ENCODE results near the gene C1QTNF7. TPM values are rescaled to one million over a fixed set of nuclear protein-coding genes. Genes with fewer than 3 reads are reported as not detected.
A peak's percentile ranks its signal among the peaks of the same experiment; 100 is the strongest.

The C1QTNF7 gene
- total RNA-seq, 1 donor from 2014 or later: not detected

DNA sequence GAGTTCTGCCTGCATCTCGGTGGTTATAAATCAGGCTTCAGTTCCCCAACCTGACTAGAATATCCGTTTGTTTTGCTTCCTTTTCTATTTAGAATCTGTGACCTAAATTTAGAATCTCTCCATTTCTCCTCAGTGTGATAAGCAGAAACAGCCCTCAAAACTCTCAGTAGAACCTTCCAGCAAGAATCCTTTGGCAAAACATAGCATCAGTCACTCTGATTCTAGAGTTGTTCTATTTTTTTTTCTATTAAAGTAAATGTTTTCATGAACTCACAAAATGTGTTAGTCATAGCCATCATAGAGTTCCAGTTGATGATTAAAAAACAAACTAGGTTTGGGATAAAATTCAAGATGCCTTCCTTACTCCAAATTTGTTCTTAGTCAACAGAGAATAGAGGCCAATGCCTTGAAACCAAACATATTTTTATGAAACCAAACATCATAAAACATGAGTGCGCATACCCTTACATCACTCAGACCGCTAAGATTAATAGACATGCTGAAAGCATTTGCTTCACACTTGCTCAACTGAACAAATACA is 13.2 kb upstream of the C1QTNF7 start:
- no peak for DNase-seq

DNA sequence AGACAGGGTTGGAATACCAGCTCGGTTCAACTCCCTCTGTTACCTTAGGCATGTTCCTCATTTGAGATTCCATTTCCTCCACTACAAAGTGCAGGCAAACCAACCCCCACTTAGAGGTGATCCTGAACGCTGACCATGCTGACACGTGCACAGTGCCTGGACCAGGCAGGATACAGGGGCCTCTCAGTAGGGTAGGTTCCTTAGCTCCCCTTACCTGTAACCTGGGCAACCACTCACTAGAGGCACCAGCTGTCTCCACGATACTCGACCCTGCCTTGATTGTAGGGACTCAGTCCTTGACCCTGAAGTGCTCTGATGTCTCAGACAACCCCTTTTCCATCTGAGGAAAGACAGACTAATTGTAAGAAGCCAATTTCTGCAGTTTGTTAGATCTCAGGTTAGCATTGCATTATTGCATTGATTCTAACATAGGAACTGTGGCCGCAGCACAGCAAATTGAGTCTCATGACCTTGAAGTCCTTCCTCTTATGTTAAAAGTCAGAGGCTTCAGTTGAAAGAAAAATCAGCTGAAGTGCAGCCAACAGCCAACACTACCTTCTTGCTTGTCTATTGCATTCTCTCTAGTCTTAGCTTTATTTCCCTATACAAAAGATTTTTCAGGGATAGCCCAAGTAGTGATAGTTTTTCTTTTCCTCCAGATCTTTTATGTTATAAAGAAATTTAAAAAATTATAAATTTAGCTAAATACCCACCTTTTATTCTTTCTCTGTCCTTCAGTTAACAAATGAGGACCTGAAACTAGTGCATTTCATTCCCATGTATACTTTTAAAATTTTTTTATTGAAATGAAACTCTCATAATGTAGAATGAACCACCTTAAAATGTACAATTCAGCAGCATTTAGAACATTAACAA is 11.2 kb upstream of the C1QTNF7 start:
- no peak for DNase-seq

DNA sequence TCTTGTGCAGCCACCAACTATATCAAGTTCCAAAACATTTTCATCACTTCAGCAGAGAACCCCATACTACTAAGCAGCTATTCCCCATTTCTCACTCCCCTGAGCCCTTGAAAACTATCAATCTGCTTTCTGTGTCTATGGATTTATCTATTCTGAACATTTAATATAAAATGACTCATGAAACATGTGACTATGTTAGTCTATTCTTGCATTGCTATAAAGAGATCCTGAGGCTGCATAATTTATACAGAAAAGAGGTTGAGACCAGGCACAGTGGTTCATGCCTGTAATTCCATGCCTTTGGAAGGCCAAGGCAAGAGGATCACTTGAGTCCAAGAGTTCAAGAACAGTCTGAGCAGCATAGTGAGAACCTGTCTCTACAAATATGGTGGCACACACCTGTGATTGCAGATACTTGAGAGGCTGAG is 10.6 kb upstream of the C1QTNF7 start:
- no peak for DNase-seq

DNA sequence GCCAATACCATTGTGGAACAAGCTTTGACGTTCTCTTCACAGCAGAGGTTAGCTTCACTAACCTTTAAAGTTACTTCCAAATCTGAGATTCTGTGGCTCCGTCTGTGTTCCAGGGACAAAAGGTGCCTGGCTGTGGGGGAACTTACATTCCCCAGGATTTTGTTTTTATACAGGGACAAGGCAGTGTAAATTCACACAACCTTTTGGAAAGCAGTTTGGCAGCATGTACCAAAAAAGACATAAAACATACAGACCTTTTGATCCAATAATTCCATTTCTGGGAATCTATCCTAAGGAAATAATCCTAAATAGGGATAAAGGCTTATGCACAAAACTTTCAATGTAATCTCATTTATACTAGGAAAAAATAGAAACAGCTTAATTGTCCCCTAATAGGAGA is 8.9 kb upstream of the C1QTNF7 start:
- DNase-seq: no peak

DNA sequence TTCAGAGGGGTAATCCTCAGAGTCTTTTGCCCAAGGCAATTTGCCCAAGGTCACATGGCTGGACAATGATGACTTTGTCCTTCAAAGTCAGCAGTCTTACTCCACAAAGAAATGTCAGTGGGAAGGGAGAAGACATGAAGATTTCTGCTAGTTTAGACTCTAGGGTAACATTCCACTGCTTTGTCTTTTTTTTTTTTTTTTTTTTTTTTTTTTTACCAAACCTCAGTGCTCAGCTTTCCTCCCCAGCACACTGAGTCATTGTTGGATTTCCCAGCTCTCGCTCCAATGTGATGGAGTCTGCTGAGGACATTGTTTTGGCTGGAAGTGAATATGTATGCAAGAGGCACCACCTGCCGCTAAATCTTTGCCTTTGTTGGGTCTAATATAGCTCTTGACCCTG is 7.2 kb upstream of the C1QTNF7 start:
- DNase-seq: no peak

DNA sequence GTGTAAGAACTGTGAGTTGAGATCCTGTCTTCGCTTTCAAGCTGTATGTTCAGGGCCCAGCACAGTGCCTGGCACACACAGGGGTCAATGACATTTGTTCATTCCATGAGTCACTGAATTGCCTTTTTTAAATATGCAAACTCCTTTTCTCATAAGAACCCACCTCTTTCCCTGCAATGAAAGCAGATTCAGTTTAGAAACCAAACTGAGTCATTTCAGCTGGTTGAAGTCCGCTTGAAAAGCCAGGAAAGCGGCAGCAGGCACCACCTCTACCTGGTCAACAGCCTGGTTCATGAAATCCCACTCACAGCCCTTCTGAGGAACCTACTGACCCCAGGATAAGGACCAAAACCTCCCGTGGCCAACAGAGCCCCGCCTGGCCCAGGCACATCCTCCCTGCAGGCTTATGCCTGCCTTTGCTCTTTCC is 4.5 kb upstream of the C1QTNF7 start:
- DNase-seq: no peak

DNA sequence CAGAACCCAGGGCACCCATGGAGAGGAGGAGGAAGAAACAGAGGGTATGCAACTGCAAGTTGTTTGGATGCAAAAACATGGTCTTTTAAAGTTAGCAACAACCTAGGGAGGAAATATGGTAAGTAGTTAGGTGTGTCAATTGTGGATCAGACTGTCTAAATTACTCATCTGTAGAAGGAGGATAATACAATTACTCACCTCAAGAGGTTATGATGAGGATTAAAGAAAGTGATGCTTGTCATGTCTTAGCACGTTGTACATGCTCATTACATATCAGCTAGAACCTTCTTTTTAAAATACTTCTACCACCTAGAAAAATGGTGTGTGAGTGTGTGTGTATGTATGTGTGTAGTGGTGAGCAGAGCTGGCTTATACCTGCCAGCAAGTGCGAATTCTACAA is 2.3 kb upstream of the C1QTNF7 start:
- no peak for DNase-seq

DNA sequence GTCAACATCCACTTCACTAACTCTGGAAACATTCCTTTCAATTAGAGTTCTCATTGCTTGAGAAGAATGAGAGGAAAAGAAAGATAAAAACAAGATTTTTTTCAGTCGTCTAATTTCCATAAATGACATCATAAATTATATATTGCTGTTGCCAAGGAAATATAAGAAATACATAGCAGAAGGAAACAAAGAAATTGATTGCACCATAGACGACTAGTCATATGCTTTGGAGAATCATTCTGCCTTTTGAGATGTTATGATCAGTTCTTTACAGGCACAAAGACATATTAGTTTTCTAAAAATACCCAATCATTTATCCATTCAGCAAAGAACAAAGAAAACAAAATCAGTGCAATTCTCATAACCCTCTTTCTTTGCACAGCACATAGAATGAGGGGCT is 672 bp upstream of the C1QTNF7 start:
- no peak for DNase-seq

DNA sequence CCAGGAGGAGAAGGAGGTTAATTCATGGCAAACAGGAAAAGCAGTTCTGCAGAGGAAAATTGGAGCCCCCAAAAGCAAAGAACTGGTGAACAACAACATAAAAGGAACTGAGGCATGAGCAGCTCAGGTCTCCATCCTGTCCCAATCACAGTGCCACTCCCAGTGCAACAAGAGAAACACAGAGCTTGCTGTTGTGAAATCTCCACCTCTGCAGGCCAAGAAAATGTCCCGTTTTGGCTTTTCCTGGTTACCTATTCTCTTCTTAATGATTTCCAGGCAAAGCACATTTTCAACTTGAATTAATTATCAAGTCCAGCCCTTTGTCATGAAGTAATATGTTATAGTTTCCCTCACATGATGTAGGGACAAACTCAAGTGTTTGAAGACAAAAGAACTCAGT is 778 bp downstream of the C1QTNF7 start:
- DNase-seq: no peak

DNA sequence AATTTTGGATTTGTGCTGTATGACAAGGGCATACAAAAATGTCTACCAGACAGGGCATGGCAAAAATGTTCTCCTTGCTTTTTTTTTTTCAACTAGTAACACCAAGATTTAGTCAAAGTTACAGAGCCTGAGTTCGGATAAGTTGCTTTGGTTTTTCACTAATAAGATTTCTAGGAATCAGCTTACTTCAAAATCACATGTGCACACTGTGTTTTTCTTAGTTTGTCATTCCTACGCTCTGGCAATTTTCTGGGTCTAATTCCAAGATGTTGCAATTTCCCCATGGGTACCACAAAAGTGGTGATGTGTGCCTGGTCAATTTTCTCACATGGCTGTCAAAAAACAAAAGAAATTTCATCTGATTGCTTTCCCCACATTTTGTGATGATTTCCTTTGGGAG is 6.3 kb downstream of the C1QTNF7 start:
- DNase-seq: no peak

DNA sequence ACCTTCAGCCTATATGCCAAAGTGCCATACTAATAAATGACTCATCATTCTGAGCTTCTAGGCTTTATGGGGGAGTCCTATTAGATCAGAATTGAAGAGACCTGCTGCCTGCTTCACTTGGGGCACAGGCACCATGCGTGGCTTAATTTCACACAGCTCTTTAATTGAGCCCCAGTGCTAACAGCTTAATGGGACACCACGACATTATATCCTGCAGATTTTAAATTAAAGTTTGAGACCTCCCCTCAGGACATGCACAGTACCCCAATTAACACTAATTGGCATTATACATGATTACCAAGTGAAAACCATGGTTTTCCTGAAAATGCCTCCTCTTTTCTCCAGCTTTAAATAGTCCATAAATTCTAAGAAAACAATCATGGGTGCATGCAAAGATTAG is 6.8 kb downstream of the C1QTNF7 start:
- DNase-seq: no peak

DNA sequence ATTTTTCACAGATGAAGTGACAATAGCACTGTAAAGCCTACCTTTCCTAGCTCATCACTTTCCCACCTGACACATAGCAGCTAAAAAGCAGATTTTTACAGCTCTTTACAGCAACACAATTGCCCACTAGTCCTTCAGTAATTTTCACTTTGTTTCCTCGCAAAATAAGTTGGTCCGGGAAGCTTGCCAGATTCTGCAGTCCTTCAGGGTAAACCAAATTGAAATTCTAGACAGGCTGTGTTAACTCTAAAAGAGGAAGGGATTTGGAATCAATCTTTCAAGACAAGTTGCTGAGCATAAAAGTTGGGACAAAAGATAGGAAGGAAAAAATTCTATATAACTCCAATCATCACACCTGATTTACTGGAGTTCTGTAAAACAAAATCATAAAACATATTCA is 8.7 kb downstream of the C1QTNF7 start:
- DNase-seq: no peak

DNA sequence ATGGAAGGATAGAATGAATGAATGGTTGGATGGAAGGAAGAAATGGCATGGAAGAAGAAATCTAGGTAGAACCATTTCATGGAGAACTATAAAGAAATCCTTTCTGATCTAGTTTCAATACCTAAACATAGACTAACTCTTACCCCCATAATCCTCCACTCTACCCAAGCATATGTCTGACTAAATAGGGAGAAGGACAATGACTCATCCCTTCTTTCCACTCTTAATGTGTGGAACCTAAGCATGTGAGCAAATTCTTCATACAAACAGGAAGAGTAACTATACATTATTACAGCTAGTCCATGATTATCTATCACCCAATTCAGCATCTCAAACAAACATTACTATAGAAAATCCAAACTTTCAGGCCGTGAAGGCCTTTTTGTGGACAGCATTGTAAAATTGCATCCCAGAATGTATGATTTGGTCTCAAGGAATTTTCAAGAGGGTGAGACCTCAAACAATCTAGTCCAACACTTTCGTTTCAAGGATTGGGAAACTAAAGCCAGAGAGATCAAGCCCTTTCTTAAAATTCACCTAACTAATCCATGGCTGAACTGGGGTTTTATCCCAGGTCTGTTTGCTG is 11.2 kb downstream of the C1QTNF7 start:
- DNase-seq: no peak

DNA sequence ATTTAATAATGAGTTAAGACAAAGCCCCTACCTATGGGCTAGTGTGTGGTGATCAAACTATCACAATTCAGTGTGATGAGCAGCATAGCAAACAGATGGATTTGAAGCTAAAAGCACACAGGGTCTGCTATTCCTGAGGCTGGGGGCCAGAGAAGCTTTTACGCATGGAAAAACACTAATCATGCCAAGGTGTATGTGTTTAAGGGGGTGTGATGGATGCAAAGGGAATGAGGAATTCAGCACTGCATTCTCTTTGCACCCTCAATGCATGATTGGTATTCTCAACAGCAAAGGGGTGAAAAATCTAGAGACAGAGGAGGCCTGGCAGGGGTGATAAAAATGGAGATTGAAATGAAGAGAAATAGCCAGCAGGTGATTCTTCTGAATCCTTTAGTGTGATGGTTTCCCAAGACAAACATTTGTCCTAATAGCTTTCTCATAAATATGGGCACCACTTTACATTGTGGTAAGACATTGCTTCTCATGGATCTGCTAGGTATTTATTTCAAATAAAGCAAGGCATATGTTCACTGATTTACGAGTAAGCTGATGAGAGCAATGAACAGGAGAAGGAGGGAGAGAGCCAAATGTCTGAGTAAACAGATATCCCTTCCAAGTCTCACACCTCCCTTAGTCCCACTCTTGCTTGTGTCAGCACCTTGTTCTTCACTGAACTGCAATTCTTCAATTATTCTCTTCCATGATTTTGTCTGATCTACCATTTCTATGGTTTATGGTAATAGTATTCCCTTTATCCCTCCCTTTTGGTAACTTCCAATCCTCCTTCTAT is 15.7 kb downstream of the C1QTNF7 start:
- DNase-seq: no peak

DNA sequence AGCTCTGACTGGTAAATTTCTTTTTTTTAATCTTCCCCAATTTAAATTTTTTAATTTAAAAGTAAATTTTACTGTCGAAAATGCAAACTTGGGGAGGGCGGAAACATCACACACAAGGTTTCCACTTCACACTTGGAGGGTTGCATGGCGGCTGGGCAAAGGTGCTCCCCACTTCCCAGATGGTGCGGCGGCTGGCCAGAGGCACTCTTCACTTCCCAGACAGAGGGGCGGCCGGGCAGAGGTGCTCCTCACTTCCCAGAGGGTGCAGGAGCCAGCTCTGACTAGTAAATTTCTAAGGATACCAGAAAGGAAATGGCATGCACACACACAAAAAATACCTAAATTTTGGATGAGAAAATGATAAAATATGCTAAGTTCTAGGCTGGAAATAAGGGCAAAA is 16.4 kb downstream of the C1QTNF7 start:
- no peak for DNase-seq

DNA sequence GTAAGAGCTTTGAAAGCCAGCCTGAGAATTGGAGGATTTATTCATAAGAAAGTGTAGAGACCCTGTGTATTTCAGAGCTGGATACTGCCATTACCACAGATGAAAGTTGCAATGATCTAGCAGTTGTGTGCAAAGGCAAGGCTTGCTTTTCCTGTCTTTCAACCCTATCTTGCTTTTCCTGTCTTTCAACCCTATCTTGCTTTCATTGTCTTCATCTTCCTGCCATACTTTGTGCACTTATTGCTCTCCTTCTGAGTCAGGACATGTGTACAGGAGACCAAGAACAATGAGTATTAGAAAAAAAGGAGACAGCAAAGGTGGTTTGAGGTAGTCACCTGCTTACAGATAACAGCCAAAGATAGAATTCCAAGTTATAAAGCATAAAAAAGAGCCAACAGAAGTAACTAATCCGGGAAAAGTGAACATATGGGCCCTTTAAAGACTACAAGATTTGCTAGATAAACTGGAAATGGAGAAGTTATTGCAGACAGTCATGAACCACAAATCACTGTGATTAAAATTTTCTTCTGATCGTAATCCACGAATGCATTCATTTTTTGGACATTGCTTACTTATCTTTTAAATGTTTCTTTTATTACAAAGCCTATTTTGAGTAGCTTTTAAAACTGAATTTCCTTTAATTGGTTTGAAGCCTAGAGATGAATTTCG is 17.2 kb downstream of the C1QTNF7 start:
- peak; percentile 4 for DNase-seq

DNA sequence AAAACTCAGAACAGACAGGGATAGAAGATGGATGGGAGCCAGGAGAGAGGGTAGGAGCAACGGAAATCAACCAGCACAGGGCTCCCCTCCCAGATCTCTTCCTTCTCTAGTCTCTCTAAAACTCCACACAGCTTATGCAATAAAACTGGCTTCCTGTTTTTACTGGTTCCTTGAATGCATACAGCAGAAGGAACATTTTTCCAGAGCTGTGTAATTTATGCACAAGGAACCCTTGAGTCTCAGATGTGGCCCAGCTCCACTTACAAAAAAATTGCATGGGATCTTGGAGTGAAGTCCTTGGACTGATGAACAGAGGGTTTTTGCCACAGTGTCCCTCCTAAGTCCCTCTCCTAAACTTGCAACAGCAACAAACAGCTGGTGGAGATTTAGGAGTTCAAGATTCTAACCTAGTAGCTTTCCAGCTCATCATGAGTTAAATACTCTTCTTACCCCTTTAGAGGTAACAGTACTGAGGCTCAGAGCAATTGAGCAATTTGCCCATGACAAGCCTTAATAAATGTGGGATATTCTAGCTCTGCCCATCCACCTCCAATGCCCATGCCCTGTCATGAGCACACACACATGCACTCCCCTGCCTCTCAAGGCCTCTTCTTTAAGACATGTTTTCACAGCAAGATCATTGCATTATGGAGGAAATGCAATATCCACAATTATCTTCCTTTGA is 23.5 kb downstream of the C1QTNF7 start:
- DNase-seq: no peak

DNA sequence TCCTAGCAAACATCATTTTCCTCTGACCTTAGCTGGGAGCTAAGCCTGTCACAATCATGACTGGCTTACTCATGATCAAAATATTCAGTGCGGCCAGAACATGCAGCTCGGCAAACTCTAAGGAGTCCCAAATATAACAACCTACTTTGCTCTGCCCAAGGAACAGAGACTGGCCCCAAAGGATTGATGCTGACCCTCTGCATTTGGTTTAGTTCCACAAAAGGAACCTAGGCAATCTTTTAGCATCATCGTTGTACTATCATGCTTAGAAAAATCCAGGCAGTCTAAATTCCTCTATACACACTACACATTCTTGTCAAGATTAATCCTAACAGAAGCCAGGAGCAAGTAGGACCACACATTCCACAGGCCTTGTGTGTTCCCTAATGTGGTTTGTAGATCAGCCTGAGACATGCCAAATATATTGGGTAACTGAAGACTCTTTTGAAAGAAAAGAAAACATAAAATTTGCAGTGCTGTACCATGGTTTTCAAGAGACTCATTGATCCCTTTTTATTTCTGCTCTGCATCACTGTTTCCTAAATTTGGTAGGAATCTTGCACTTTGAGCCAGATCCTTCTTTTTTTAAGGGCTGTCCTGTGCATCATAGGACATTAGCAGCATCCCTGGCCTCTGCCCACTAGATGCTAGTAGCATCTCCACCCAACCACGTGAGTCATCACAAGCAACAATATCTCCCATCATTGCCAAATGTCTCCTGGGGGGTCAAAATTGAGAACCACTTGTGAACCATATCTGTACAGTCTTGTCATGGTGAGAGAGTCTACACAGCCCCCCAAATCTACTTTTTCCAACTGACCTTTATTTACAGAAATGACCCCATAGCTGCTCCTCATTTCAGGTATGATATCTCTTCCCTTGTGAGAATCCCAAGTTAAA is 24.3 kb downstream of the C1QTNF7 start:
- DNase-seq: no peak

DNA sequence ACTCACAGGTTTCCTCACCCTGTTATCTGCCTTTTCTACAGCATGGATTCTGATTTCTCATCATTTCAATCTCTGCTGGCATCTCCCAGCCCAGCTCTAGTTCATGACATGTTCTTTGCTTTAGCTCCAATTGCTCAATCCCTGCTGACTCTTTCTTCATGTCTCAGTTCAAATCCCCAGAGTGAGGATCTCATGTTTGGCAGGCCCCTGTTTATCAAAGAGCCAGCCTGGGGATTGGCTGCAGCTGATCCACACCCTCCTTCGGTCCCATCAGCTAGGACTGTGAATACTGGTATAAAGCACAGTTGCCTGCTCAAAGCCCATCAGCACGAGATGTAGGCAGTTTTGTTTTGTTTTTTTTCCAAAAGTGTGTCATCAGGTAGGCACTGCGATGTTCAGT is 27.5 kb downstream of the C1QTNF7 start:
- DNase-seq: no peak

DNA sequence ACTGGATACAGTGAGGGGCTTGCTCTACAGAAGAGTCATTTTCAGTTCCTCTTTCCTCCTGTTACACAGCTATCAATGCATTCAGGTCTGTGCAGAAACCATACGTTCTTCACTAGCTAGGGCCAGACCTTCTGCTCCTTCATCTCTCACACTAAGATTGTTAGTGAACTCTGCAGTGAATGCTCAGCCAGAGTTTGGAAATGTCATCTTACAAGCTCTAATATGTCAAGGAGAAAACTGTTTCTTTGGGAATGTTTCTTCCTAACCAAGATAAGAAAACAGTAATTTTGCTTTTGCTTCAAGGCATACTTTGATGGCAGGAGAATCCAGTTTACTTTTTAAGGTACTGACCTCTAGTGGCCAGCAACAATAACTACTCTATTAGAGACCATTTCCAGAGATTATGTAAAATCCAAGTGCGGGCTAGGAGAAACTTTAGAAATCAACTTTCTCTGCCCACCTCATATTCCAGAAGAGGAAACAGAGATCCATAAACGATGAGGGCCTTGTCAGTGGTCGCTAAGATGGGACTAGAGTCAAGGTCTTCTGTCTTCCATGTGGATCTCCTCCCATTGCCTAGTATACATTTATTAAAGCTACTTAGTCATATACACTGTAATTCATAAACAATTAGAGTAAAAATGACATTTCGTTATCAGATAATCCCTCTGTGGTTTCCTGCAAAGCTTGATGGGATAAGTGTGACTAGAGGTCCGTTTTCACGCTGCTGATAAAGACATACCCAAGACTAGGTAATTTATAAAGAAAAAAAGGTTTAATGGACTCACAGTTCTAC is 29.8 kb downstream of the C1QTNF7 start:
- peak; percentile 55 for DNase-seq
